Heart left ventricle (tissue), 16 donors: ENCODE results near the gene RNF126. TPM values are rescaled to one million over a fixed set of nuclear protein-coding genes. Genes with fewer than 3 reads are reported as not detected.
A peak's percentile ranks its signal among the peaks of the same experiment; 100 is the strongest.

Source experiments
- ATAC-seq, 4 donors: fragments of 200-7000 bp; cut with Tn5 transposase; one replicate each; pipeline ENCODE4 v1.9.1; 2020 to 2022; ENCODE audit warnings: moderate library complexity in 4 of 4, mild to moderate bottlenecking in 3 of 4, moderate number of reproducible peaks in 1 of 4
- DNase-seq, 5 donors: peaks; one replicate each; pipeline ENCODE4 v3.0.0-alpha.2; 2020
- H3K27ac ChIP-seq, 12 donors: fragments of 200-600 bp; sonication (generic) in 4 of 12; one replicate each; pipeline versions ENCODE4 v1.5.0 to v1.8.0; 2016 to 2022; ENCODE audit warnings: mild to moderate bottlenecking in 2 of 12
- H3K27me3 ChIP-seq, 9 donors: fragments of 200-600 bp; sonication (generic) in 2 of 9; one replicate each; pipeline versions ENCODE4 v1.5.1 to v1.8.0; 2016 to 2022; ENCODE audit warnings: mild to moderate bottlenecking in 3 of 9
- H3K36me3 ChIP-seq, 9 donors: fragments of 200-600 bp; sonication (generic) in 2 of 9; one replicate each; pipeline versions ENCODE4 v1.5.0 to v1.8.0; 2018 to 2022; ENCODE audit warnings: mild to moderate bottlenecking in 2 of 9
- H3K4me1 ChIP-seq, 12 donors: fragments of 200-600 bp; sonication (generic) in 4 of 12; one replicate each; pipeline versions ENCODE4 v1.5.0 to v1.8.0; 2016 to 2022; ENCODE audit warnings: mild to moderate bottlenecking in 3 of 12
- H3K4me3 ChIP-seq, 12 donors: fragments of 200-600 bp; sonication (generic) in 4 of 12; one replicate each; pipeline versions ENCODE4 v1.5.0 to v1.8.0; 2017 to 2022; ENCODE audit warnings: mild to moderate bottlenecking in 9 of 12, moderate library complexity in 4 of 12
- H3K9me3 ChIP-seq, 12 donors: fragments of 200-600 bp; sonication (generic) in 4 of 12; one replicate each; pipeline versions ENCODE4 v1.5.0 to v1.8.0; 2016 to 2022; ENCODE audit warnings: mild to moderate bottlenecking in 1 of 12
- CTCF ChIP-seq, 12 donors: fragments of 200-600 bp; sonication (generic) in 4 of 12; IDR thresholded peaks; one replicate each; pipeline versions ENCODE4 v1.5.0 to v1.8.0; 2018 to 2022; ENCODE audit warnings: antibody characterized with exemption in 12 of 12, mild to moderate bottlenecking in 5 of 12
- POLR2A ChIP-seq, 2 donors: fragments of 450-650 bp; IDR thresholded peaks; one replicate each; pipeline ENCODE4 v1.6.1; 2017; ENCODE audit warnings: antibody characterized with exemption in 2 of 2, mild to moderate bottlenecking in 2 of 2, moderate library complexity in 2 of 2
- WGBS, 4 donors: extraction: QIAGEN DNeasy Blood & Tissue Kit in 2 of 4; methylation state at CpG; one replicate each; pipeline versions ENCODE4 v1.1.5 to v1.1.7; 2013 to 2018; 5-methylcytosine and 5-hydroxymethylcytosine counted together
- intact Hi-C, 10 donors: fragments of 100-400 bp; cut with DNase I; formaldehyde crosslinking; loops; one replicate each; pipeline versions ENCODE4 v1.11.1 to v1.14.2; 2022
- polyA plus RNA-seq, 2 donors: library from polyadenylated mRNA; stranded (reverse); fragments of 200-250 nt; gene quantifications; one replicate each; pipeline ENCODE4 v1.2.3, GENCODE V29; 2013
- total RNA-seq, 9 donors: library from RNA; depleted of rRNA in 2 of 9; stranded (reverse); fragments of >200 nt in 2 of 9; fragmentation: NEBNext Ultra II Directional in 3 of 9; extraction: Animal tissue kit (Norgen Biotek cat#: 25700) in 3 of 9; gene quantifications; one replicate each; pipeline versions ENCODE4 v1.1.0 to v1.2.4, GENCODE V29; 2016 to 2023
- donor health status: ischemic (EF 13 %, LVEDD 7.1; RV severe dilation, severe dysfunction).
- donor health status: healthy with polysubstance abuse.
- donor health status: DM: no; HTN: yes; CAD: no.
- donor health status: DM: no; HTN: no; CAD: no.
- donor health status: ischemic (EF 25% LVEDD 6.9; RV normal size, moderate dysfunction).
- donor health status: ischemic (EF 25% LVEDD 5.7; RV mildly dilated, moderate dysfunction).
- donor health status: healthy.
- donor health status: DM: yes; HTN: yes; CAD: no.
- donor health status: ischemic (EF 35%, LVEDD 5.7; RV mildly dilated, moderate dysfunction).
- donor health status: nonischemic (EF 11% LVEDD 7.7; RV severe dilation, severe dysfunction).
- donor health status: DM: yes; HTN: yes; CAD: no.
- donor health status: PGD.
- donor health status: ischemic (EF 29% LVEDD 5.4; RV normal size, mild dysfunction).
- donor health status: nonischemic (EF 23%, LVEDD 6.1; RV moderate dilation, normal function).

Gene RNF126
- total and polyA plus RNA-seq, 11 donors, result 21.6 to 105 (median 29.4) TPM

DNA sequence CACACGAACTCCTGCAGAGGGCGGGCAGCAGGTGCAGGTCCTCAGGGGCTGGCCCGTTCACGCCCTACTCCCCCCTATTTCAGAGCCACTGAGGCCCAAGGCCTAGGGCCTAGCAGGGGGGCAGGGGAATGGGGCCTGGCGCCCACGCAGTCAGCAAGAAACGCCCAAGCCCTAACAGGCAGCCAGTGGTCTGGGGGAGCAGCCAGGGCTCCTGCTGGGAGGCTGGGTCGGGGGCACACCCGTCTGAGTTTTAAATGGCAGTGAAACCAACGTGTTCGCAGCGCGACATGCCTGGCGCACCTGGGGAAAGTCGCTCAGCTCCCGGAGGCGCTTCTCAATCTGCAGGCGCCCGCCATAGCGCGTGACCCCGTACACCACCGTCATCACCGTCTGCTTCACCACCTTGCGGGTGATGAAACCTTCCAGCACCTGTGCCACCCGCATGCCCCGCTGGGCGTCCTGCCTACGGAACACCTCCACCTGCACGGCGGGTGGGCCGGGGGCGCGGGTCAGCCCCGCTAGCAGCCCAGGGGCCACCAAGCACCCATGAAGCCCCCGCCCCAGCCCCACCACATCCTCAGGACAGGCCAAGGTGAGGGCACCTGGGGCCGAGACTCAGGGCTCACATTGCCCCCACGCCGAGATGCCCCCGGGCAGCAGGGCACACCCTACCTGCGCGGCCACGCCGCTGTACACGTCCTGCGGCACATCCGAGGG is 43.6 kb downstream of the RNF126 start:
- 95 to 98% (median 96%) methylated on average over 37 to 47 of the region's 47 CpGs for WGBS, 4 donors
- intact Hi-C loops, result no loop called here
- no peak overlapping the region for H3K27ac ChIP-seq
- H3K36me3 ChIP-seq, result peaks cover 0 to 74% (median 51%) of the 10 kb centered on the region in 9 donors
- no peak overlapping the region for H3K4me3 ChIP-seq
- H3K4me1 ChIP-seq, result peaks cover 0 to 5% (median 0%) of the 10 kb centered on the region in 12 donors
- ATAC-seq, result no peak
- DNase-seq, result no peak
- H3K27me3 ChIP-seq, result peaks cover 0 to 3% (median 0%) of the 10 kb centered on the region in 9 donors
- no peaks in the 10 kb centered on the region for H3K9me3 ChIP-seq
- TF ChIP-seq POLR2A (IDR thresholded peaks at IDR 0.05) (no peak), CTCF (IDR thresholded peaks at IDR 0.05) (no peak)

GRCh38 chr19:618674-619285 is 44.2 kb downstream of the RNF126 start:
- peaks cover 0 to 3% (median 0%) of the 10 kb centered on the region in 9 donors for H3K27me3 ChIP-seq
- TF ChIP-seq POLR2A (IDR thresholded peaks at IDR 0.05) (no peak), CTCF (IDR thresholded peaks at IDR 0.05) (no peak)
- H3K4me3 ChIP-seq, result no peak overlapping the region
- H3K36me3 ChIP-seq, result peaks cover 0 to 68% (median 46%) of the 10 kb centered on the region in 9 donors
- WGBS, 4 donors, result 94% methylated on average over 18 to 27 of the region's 27 CpGs
- no peak overlapping the region for H3K27ac ChIP-seq
- H3K9me3 ChIP-seq, result no peaks in the 10 kb centered on the region
- DNase-seq (no peak), ATAC-seq (no peak)
- intact Hi-C loops, result no loop called here
- peaks cover 0 to 5% (median 0%) of the 10 kb centered on the region in 12 donors for H3K4me1 ChIP-seq

- H3K9me3 ChIP-seq, result no peaks in the 10 kb centered on the region
- no peak overlapping the region for H3K27ac ChIP-seq
- TF ChIP-seq CTCF (IDR thresholded peaks at IDR 0.05) (no peak), POLR2A (IDR thresholded peaks at IDR 0.05) (no peak)
- H3K4me3 ChIP-seq, result no peak overlapping the region
- peaks cover 0 to 64% (median 45%) of the 10 kb centered on the region in 9 donors for H3K36me3 ChIP-seq
- H3K4me1 ChIP-seq, result peaks cover 0 to 5% (median 0%) of the 10 kb centered on the region in 12 donors
- peaks cover 0 to 3% (median 0%) of the 10 kb centered on the region in 9 donors for H3K27me3 ChIP-seq
- 92 to 97% (median 93%) methylated on average over 14 to 19 of the region's 19 CpGs for WGBS, 4 donors
- DNase-seq, result no peak
- intact Hi-C loops, result no loop called here
- ATAC-seq, result no peak
These were observed 44.8 kb downstream of the RNF126 start for GRCh38 chr19:618247-618619.

GRCh38 chr19:617551-618246 is 45.3 kb downstream of the RNF126 start:
- intact Hi-C loops, result no loop called here
- Histone ChIP-seq H3K4me3 (no peak overlapping the region), H3K4me1 (peaks cover 0 to 5% (median 0%) of the 10 kb centered on the region in 12 donors), H3K36me3 (peaks cover 0 to 59% (median 40%) of the 10 kb centered on the region in 9 donors), H3K27ac (no peak overlapping the region), H3K9me3 (no peaks in the 10 kb centered on the region), H3K27me3 (peaks cover 0 to 3% (median 0%) of the 10 kb centered on the region in 9 donors)
- DNase-seq (no peak), ATAC-seq (peak in 1 of 4 donors; percentile 10)
- TF ChIP-seq POLR2A (IDR thresholded peaks at IDR 0.05) (no peak), CTCF (IDR thresholded peaks at IDR 0.05) (no peak)
- WGBS, 4 donors, result 75 to 90% (median 89%) methylated on average over 11 to 29 of the region's 29 CpGs
